Upper lobe of left lung (tissue), 6 donors: ENCODE results near the gene PLCB4. TPM values are rescaled to one million over a fixed set of nuclear protein-coding genes. Genes with fewer than 3 reads are reported as not detected.

Experiments
- ATAC-seq, 2 donors: fragments of 200-7000 bp; cut with Tn5 transposase; one replicate each; pipeline ENCODE4 v1.9.1; 2022; ENCODE audit warnings: mild to moderate bottlenecking in 2 of 2, moderate library complexity in 2 of 2; ENCODE audit not compliant: low FRiP score in 2 of 2
- DNase-seq, 2 donors: peaks; one replicate each; pipeline ENCODE4 v3.0.0-alpha.2; 2019 to 2020
- H3K27ac ChIP-seq, 4 donors: fragments of 200-600 bp; sonication (generic); one replicate each; pipeline ENCODE4 v1.5.1; 2016 to 2019
- H3K27me3 ChIP-seq, 4 donors: fragments of 200-600 bp; sonication (generic); one replicate each; pipeline ENCODE4 v1.5.1; 2017 to 2019
- H3K36me3 ChIP-seq, 4 donors: fragments of 200-600 bp; sonication (generic); one replicate each; pipeline ENCODE4 v1.5.1; 2016 to 2019
- H3K4me1 ChIP-seq, 4 donors: fragments of 200-600 bp; sonication (generic); one replicate each; pipeline ENCODE4 v1.5.1; 2018 to 2019
- H3K4me3 ChIP-seq, 4 donors: fragments of 200-600 bp; sonication (generic); one replicate each; pipeline ENCODE4 v1.5.1; 2017 to 2019; ENCODE audit warnings: mild to moderate bottlenecking in 2 of 4, moderate library complexity in 1 of 4
- H3K9me3 ChIP-seq, 4 donors: fragments of 200-600 bp; sonication (generic); one replicate each; pipeline ENCODE4 v1.5.1; 2018 to 2019
- EP300 ChIP-seq, 4 donors: sonication (generic); formaldehyde crosslinking; IDR thresholded peaks; one replicate each; pipeline ENCODE4 v1.5.1; 2017; ENCODE audit warnings: antibody characterized with exemption in 4 of 4, control low read depth in 2 of 4
- POLR2A ChIP-seq, 4 donors: fragments of 450-650 bp; IDR thresholded peaks; one replicate each; pipeline ENCODE4 v1.5.1; 2016 to 2017; ENCODE audit warnings: antibody characterized with exemption in 4 of 4, mild to moderate bottlenecking in 2 of 4
- POLR2AphosphoS5 ChIP-seq, 2 donors: sonication (generic); formaldehyde crosslinking; IDR thresholded peaks; one replicate each; pipeline ENCODE4 v1.5.1; 2017; ENCODE audit warnings: antibody characterized with exemption in 2 of 2
- WGBS, 2 donors: methylation state at CpG; one replicate each; pipeline ENCODE4 v1.1.5; 2017 to 2018; 5-methylcytosine and 5-hydroxymethylcytosine counted together
- total RNA-seq, 6 donors: library from RNA; depleted of rRNA in 4 of 6; stranded (reverse); fragments of >200 nt in 4 of 6; gene quantifications; one replicate each; pipeline versions ENCODE4 v1.1.0 to v1.2.1, GENCODE V29; 2016 to 2021
- TF ChIP-seq, protein P1 (sequence below), 6 experiments: fragments of 450-650 bp in 4 of 6; fragments of 200-600 bp in 2 of 6; sonication (generic) in 2 of 6; IDR thresholded peaks; one replicate each; pipeline ENCODE4 v1.5.1; 2016 to 2019; ENCODE audit warnings: antibody characterized with exemption in 6 of 6
- donor health status: DM: no; HTN: no; CAD: no; lungs with moderate emphysema.
- donor health status: DM: no; HTN: yes; CAD: no; lungs with severe emphysema.

Gene PLCB4
- total RNA-seq, 6 donors from 2014 or later, result 5.7 to 15.2 (median 8.2) TPM

GRCh38 chr20:9400171-9401025 is 331.5 kb downstream of the PLCB4 start:
- Histone ChIP-seq H3K27ac (no peak overlapping the region), H3K36me3 (peaks cover 0 to 22% (median 2%) of the 10 kb centered on the region in 4 donors), H3K27me3 (no peaks in the 10 kb centered on the region), H3K4me1 (no peaks in the 10 kb centered on the region), H3K4me3 (no peak overlapping the region), H3K9me3 (no peaks in the 10 kb centered on the region)
- DNase-seq (no peak), ATAC-seq (no peak)
- 64 to 69% methylated on average over 4 of the region's 4 CpGs for WGBS, 2 donors
- TF ChIP-seq POLR2AphosphoS5 (IDR thresholded peaks at IDR 0.05) (no peak), EP300 (IDR thresholded peaks at IDR 0.05) (no peak), POLR2A (IDR thresholded peaks at IDR 0.05) (no peak)
- TF ChIP-seq, protein P1, sequence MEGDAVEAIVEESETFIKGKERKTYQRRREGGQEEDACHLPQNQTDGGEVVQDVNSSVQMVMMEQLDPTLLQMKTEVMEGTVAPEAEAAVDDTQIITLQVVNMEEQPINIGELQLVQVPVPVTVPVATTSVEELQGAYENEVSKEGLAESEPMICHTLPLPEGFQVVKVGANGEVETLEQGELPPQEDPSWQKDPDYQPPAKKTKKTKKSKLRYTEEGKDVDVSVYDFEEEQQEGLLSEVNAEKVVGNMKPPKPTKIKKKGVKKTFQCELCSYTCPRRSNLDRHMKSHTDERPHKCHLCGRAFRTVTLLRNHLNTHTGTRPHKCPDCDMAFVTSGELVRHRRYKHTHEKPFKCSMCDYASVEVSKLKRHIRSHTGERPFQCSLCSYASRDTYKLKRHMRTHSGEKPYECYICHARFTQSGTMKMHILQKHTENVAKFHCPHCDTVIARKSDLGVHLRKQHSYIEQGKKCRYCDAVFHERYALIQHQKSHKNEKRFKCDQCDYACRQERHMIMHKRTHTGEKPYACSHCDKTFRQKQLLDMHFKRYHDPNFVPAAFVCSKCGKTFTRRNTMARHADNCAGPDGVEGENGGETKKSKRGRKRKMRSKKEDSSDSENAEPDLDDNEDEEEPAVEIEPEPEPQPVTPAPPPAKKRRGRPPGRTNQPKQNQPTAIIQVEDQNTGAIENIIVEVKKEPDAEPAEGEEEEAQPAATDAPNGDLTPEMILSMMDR (IDR thresholded peaks at IDR 0.05), result no peak

- DNase-seq, result no peak
- no peaks in the 10 kb centered on the region for H3K9me3 ChIP-seq
- H3K4me1 ChIP-seq, result no peaks in the 10 kb centered on the region
- H3K4me3 ChIP-seq, result no peak overlapping the region
- H3K36me3 ChIP-seq, result peaks cover 0 to 18% (median 0%) of the 10 kb centered on the region in 4 donors
- H3K27ac ChIP-seq, result no peak overlapping the region
- no peaks in the 10 kb centered on the region for H3K27me3 ChIP-seq
- ATAC-seq, result no peak
- no peak for TF ChIP-seq POLR2AphosphoS5 (IDR thresholded peaks at IDR 0.05)
- no peak for TF ChIP-seq EP300 (IDR thresholded peaks at IDR 0.05)
- TF ChIP-seq POLR2A (IDR thresholded peaks at IDR 0.05), result no peak
- TF ChIP-seq, protein P1 (IDR thresholded peaks at IDR 0.05), result no peak
- 67 to 72% methylated on average over 3 of the region's 3 CpGs for WGBS, 2 donors
Measured at GRCh38 chr20:9401371-9401770, 332.5 kb downstream of the PLCB4 start.

DNA sequence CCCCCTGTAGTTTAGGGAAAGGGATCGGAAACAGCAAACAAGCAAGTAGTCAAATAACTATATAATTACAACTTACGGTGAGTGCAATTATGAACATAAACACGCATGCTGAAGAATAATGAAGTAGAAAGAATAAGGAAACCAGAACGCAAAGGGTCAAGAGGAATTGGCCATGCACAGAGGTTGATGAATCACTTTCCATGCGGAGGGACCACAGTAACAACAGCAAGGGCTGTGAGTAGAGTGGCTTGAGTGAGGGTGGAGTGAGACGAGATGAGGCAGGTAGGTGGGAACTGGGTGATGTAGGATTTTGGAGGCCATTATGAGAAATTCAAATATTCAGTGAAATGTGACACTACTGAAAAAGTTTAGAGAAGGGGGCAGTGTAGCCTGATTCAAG is 333.3 kb downstream of the PLCB4 start:
- Histone ChIP-seq H3K36me3 (peaks cover 0 to 18% (median 0%) of the 10 kb centered on the region in 4 donors), H3K27ac (no peak overlapping the region), H3K4me3 (no peak overlapping the region), H3K27me3 (no peaks in the 10 kb centered on the region), H3K4me1 (no peaks in the 10 kb centered on the region), H3K9me3 (no peaks in the 10 kb centered on the region)
- no peak for ATAC-seq
- no peak for TF ChIP-seq POLR2AphosphoS5 (IDR thresholded peaks at IDR 0.05)
- TF ChIP-seq, protein P1 (IDR thresholded peaks at IDR 0.05), result no peak
- no peak for TF ChIP-seq EP300 (IDR thresholded peaks at IDR 0.05)
- no peak for TF ChIP-seq POLR2A (IDR thresholded peaks at IDR 0.05)
- DNase-seq, result no peak
- 89% methylated on average over 6 of the region's 6 CpGs for WGBS, 2 donors

DNA sequence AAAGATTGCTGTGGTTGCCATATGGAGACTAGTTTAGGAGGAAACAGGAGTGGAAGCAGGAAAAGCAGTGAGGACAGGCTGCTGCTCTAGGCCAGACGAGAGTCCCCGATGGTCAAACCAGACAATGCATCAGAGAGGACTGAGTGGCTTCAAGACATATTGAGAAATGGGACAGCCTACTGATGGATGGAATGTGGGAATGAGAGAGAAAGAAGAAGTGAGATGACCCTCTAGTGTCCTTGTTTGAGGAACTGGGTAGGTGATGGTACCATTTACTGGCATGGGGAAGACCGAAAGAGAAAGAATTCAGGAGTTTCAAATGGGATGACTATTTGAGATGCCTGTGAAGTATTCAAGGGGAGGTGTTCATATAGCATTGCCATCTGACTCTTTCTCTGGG is 333.7 kb downstream of the PLCB4 start:
- 91 to 93% methylated on average over 3 of the region's 3 CpGs for WGBS, 2 donors
- DNase-seq, result no peak
- H3K27me3 ChIP-seq, result no peaks in the 10 kb centered on the region
- no peak overlapping the region for H3K4me3 ChIP-seq
- H3K36me3 ChIP-seq, result peaks cover 0 to 18% (median 0%) of the 10 kb centered on the region in 4 donors
- no peak for ATAC-seq
- H3K27ac ChIP-seq, result no peak overlapping the region
- no peaks in the 10 kb centered on the region for H3K4me1 ChIP-seq
- no peak for TF ChIP-seq EP300 (IDR thresholded peaks at IDR 0.05)
- TF ChIP-seq POLR2A (IDR thresholded peaks at IDR 0.05), result no peak
- TF ChIP-seq POLR2AphosphoS5 (IDR thresholded peaks at IDR 0.05), result no peak
- no peaks in the 10 kb centered on the region for H3K9me3 ChIP-seq

GRCh38 chr20:9403448-9403847 is 334.6 kb downstream of the PLCB4 start:
- no peaks in the 10 kb centered on the region for H3K4me1 ChIP-seq
- no peak overlapping the region for H3K27ac ChIP-seq
- ATAC-seq (no peak), DNase-seq (no peak)
- peaks cover 0 to 18% (median 0%) of the 10 kb centered on the region in 4 donors for H3K36me3 ChIP-seq
- no peaks in the 10 kb centered on the region for H3K27me3 ChIP-seq
- H3K9me3 ChIP-seq, result no peaks in the 10 kb centered on the region
- H3K4me3 ChIP-seq, result no peak overlapping the region
- TF ChIP-seq, protein P1 (IDR thresholded peaks at IDR 0.05), result no peak
- TF ChIP-seq EP300 (IDR thresholded peaks at IDR 0.05), result no peak
- TF ChIP-seq POLR2AphosphoS5 (IDR thresholded peaks at IDR 0.05), result no peak
- TF ChIP-seq POLR2A (IDR thresholded peaks at IDR 0.05), result no peak
